Endothelial cell of umbilical vein (primary cell): Measurements from ENCODE around the gene TNS1.

Source experiments
- CTCF ChIP-seq, 2 donors: IDR thresholded peaks; 1 replicate in 1 of 2; 2 replicates in 1 of 2; pipeline ENCODE4 v1.5.1; 2011; ENCODE audit warnings: low read length in 2 of 2, mild to moderate bottlenecking in 2 of 2, moderate library complexity in 2 of 2, control low read depth in 1 of 2, inconsistent platforms in 1 of 2, low read depth in 1 of 2; ENCODE audit not compliant: insufficient read depth in 1 of 2; ENCODE audit errors: extremely low read depth in 1 of 2
- EZH2 ChIP-seq: IDR thresholded peaks from 2 replicates; pipeline ENCODE4 v1.6.1; 2012; ENCODE audit warnings: borderline replicate concordance, low read depth, mild to moderate bottlenecking, moderate library complexity, low read length, inconsistent platforms; ENCODE audit not compliant: severe bottlenecking
- JUN ChIP-seq: IDR thresholded peaks from 2 replicates; pipeline ENCODE4 v1.6.1; 2011; ENCODE audit warnings: borderline replicate concordance, low read depth; ENCODE audit not compliant: insufficient read length, insufficient read depth
- MYC ChIP-seq: IDR thresholded peaks from one replicate; pipeline ENCODE4 v1.6.1; 2011; ENCODE audit warnings: mild to moderate bottlenecking, low read depth, low read length
- POLR2A ChIP-seq: IDR thresholded peaks from 2 replicates; pipeline ENCODE4 v1.6.1; 2012; ENCODE audit warnings: low read depth, mild to moderate bottlenecking, control low read depth, low read length
- POLR2AphosphoS5 ChIP-seq: IDR thresholded peaks from 2 replicates; pipeline ENCODE4 v1.6.1; 2012; ENCODE audit warnings: low read depth, mild to moderate bottlenecking, control low read depth, low read length, moderate library complexity; ENCODE audit not compliant: insufficient read depth

DNA sequence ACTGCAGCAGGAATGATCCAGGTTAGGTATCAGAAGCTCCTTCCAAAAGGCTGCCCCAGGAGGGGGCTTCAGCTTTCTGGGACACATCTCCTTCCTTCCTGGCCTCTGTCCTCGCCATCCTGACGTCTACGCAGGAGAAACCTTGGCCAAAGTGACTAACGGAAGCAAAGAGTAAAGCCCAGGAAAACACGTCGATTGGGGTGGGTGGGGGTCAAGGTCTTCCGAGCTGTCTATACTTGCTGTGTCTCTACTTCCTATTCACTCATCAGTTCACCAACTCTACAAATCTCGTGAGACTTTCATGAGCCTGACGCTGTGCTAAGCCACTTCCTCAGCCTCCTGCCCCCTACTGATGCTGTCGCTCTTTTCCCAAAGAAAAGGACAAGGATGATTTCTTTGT lies 212.6 kb downstream of the TNS1 start:
- TF ChIP-seq POLR2AphosphoS5 (no peak), CTCF (IDR thresholded peaks at IDR 0.05; ENCODE audit: extremely low read depth in 1 of 2, insufficient read depth in 1 of 2, low read depth in 1 of 2, low read length in 2 of 2) (no peak), POLR2A (no peak), MYC (no peak), EZH2 (no peak), JUN (no peak)
